ENCODE measurements around the gene TRMT112.
"Not testable (repeated sequence)": the region's sequence is repeated elsewhere in the genome, so short reads cannot be mapped to it uniquely, and the experiment has no call there.

The TRMT112 gene

DNA sequence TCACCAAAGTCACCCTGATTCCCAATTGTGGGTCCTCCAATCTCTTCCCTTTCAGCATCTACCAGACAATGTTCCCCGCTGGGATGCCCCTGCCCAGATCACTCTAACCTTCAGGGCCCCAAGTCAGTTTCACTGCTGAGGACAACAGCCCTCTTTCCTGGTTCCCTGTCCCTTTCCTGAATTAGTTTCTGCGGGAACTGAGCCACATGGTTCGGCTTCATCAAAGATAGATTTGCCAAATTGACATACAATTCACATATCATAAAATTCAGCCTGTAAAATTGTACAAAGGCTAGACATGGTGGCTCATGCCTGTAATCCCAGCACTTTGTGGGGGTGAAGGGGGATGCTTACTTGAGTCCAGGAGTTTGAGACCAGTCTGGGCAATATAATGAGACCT lies 10.6 kb upstream of the TRMT112 start:
- DNase-seq, result no peak

DNA sequence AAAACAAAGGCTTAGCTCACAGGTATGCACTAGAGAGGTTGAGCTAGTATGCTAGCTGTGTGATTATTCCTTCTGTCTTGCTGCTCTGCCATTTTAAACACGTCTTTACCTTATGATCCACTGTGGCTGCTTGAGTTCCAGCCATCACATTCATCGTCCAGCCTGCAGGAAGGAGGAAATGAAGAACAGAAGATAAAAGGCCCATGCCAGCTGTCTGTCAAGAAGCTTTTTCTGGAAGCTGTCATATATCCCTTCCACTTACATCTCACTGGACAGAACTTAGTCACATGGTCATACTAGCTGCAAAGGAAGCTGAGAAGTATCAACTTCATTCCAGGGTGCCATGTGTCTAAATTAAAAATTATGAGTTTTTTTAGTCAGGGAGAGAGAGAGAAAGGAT lies 10.0 kb upstream of the TRMT112 start:
- DNase-seq, result no peak

DNA sequence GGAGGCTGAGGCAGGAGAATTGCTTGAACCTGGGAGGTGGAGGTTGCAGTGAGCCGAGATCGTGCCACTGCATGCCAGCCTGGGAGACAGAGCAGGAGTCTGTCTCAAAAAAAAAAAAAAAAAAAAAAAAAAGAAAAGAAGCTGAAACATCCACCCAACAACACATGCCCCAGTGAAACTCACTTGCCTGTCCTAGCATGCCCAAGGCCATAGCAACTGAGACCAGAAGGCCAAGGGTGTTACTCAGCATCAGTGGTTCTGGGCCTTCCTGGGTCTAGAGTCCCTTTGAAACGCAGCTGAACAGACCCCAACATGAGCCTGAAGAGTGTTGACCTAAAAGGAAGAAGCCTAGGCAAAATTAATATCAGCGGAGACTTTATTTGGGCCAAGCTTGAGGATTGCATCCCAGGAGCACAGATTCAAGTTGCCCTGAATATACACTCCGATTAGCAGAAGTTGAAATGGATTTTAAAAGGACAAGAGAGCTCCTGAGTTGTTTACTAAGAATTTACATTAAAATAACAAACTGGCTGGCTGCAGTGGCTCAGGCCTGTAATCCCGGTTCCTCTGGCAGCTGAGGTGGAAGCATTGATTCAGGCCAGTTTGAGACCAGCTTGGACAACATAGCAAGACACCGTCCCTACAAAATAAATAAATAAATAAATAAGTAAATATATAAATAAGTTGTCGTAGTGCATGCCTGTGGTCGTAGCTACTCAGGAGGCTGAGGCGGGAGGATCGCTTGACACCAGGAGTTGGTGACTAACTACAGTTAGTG lies 7.5 kb upstream of the TRMT112 start:
- no peak for DNase-seq

DNA sequence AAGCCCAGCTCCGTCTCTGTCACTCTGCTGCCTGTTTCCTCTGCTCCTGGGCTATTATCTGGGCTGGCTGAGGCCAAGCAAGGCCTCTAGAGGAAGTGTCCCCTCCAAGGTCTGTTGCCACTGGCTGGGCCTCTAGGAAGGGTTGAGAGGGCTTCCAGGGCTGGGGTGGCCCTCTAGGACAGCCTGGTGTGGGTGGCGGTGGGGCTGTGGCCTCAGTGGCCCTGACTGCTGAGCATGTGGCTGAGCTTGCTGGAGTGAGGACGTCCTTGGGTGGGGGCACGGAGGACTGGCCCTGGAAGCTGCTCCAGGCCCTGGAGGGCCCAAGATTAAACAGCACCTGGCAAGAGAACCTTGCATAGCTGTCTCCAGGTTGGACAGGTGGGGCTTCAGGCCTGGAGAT lies 6.6 kb upstream of the TRMT112 start:
- DNase-seq, result not testable (repeated sequence)

DNA sequence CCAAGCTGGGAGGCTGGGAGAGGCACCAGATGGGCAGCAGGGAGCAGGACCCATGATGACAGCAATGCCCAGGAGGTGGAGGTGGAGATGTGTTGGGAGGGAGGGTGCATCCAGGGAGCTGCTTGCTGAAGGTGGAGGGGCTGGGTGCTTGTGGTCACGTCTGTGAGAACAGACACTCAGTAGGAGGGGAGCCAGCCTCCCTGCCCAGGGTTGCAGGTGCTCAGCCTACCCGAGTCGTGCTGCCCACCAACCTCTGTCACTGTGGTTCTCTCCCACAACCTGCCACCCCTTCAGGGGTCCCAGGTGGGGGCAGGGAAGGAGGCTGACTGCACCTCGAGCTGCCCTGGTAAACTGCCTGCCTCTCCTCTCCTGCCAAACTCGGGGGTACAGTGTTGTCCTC lies 6.0 kb upstream of the TRMT112 start:
- DNase-seq, result no peak

DNA sequence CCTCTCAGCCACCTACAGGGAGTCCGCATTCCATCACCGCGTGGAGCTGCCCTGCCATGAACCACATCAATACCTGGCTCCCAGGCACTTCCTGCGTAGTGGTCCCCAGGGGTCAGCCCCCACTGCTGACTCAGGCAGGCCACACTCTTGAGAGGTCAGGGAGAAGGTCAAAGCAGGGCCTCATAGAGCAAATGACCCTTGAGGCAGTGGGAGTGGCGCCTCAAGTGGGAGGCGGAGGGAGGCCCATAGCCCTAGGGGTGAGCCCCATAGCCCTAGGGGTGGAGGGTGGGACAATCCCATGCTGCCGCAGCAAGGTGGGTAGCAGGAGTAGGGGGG lies 5.5 kb upstream of the TRMT112 start:
- DNase-seq, result no peak

DNA sequence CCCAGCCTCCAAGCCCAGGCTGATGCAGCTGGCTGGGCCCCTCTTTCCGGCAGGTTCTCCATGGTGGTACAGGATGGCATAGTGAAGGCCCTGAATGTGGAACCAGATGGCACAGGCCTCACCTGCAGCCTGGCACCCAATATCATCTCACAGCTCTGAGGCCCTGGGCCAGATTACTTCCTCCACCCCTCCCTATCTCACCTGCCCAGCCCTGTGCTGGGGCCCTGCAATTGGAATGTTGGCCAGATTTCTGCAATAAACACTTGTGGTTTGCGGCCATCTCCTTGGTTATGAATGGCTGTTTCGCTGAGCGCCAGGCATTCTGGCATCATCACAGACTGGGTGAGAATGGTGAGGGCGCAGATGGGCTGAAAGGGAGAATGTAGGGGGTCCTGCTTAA lies 4.2 kb upstream of the TRMT112 start:
- DNase-seq, result no peak

DNA sequence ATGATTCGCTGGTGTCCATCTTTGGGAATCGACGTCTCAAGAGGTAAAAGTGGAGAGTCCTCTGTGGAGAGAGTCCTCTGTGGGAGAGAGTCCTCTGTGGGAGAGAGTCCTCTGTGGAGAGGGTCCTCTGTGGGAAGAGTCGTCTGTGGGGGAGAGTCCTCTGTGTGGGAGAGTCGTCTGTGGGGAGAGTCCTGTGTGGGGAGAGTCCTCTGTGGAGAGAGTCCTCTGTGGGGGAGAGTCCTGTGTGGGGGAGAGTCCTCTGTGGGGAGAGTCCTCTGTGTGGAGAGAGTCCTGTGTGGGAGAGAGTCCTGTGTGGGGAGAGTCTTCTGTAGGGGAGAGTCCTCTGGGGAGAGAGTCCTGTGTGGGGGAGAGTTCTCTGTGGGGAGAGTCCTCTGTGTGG lies 3.7 kb upstream of the TRMT112 start:
- no peak for DNase-seq

DNA sequence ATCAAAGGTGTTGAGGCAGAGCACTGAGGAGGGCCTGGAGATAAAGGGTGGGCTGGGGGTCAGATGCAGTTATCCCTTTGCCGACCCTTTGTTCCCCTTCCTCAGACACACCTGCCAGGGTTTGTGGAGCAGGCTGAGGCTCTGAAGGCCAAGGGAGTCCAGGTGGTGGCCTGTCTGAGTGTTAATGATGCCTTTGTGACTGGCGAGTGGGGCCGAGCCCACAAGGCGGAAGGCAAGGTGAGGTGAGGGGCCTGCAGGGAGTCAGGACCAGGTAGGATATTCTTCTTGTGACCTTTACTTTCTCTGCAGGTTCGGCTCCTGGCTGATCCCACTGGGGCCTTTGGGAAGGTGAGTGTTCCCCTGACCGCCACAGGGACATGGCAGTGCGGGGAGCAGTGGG lies 3.2 kb upstream of the TRMT112 start:
- DNase-seq, result no peak

DNA sequence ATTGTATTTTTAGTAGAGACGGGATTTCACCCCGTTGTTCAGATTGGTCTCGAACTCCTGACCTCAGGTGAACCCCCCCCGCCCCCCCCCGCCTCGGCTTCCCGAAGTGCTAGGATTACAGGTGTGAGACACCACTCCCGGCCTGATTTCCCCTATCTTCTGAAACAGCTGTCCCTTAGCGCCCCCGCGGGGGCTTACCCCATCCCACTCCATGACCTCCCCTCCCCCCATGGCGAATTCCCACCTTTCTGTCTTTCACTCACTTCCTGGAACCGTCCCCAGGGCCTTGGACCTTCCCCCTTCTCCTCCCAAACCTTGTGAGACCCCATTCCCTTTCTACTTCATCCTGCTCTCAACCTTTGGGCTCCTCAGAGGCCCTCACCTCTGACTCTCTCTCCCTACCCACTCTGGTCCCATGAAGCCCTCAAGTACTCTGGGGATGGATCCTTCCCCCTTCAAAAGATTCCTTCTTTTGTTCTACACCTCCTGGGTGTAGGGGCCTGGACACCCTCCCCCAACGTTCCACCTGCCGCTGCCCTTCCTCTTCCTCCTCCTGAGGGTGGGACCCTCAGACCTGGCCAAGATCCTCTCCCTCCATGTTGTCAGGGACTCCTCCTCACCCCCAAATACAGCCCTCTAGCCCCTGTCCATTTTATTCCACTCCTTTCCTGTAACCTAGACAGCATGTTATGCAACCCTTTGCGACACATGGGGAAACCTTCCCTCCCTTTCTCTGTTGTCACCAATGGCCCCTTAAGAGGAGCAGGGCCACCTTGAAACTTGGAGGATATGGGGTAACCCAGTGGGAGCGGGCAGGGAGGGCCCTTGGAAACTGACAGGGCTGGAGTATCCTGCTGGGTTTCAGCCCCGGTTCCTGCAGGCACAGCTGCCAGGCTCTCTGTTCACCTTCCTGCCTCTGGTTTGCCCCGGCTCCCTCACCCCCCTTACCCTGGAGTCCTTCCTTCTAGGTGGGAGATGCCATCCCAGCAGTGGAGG lies 1.7 kb upstream of the TRMT112 start:
- no peak for DNase-seq

DNA sequence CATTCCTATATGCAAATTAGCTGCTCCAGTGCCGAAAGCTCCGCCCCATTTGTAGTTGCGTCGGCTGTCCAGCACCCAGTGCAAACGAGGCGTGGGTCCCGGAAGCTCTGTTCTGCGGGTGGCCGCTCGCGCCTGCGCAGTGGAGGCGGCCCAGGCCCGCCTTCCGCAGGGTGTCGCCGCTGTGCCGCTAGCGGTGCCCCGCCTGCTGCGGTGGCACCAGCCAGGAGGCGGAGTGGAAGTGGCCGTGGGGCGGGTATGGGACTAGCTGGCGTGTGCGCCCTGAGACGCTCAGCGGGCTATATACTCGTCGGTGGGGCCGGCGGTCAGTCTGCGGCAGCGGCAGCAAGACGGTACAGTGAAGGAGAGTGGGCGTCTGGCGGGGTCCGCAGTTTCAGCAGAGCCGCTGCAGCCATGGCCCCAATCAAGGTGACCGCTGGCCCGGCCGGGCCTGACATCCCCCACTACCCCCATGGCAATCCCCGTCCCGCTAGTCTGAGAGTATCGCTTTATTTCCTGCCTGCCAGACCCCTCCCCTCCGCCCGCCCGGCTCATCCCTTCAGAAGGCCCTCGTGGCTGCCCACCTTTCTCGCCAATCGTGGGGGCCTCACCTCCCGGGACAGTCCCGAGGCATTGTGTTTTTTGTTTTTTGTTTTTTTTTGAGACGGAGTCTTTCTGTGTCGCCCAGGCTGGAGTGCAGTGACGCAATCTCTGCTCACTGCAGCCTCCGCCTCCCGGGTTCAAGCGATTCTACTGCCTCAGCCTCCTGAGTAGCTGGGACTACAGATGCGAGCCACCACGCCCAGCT lies 804 bp upstream of the TRMT112 start, which contains the start of gene PRDX5:
TSS of gene PRDX5 (plus strand) at position 161 of the 805 bp plus-strand sequence. CDS start at position 256, 95 bp downstream.
- DNase-seq, result peak; percentile 94

DNA sequence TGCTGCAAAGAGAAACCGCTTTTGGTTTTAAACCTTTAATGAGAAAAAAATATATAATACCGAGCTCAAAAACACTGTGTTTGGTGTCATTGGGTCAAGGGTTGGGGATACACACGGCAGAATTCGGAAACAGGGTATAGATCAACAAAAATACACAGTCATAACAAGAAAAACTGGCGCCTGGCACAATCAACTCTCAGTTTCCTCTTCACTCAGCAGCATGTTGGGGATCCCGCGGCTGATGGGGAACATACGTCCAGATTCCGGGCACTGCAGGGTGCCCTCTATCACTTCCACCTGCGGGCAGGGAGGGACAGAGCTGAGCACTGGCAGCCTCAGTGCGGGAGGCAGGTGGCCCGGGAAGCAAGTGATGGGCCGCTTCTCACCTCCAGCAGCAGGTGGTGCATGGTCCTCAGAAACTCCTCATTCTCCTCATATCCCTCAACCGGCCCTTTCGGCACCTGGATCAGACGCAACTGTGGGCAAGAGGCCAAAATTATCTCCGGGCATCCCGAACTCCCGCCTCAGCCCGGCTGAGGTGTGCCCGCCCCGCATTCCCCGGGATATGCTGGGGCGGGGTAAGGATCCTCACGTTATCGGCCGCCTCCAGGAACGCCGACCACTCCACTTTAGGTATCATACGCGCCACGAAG lies 561 bp downstream of the TRMT112 start:
- peak; percentile 24 for DNase-seq

DNA sequence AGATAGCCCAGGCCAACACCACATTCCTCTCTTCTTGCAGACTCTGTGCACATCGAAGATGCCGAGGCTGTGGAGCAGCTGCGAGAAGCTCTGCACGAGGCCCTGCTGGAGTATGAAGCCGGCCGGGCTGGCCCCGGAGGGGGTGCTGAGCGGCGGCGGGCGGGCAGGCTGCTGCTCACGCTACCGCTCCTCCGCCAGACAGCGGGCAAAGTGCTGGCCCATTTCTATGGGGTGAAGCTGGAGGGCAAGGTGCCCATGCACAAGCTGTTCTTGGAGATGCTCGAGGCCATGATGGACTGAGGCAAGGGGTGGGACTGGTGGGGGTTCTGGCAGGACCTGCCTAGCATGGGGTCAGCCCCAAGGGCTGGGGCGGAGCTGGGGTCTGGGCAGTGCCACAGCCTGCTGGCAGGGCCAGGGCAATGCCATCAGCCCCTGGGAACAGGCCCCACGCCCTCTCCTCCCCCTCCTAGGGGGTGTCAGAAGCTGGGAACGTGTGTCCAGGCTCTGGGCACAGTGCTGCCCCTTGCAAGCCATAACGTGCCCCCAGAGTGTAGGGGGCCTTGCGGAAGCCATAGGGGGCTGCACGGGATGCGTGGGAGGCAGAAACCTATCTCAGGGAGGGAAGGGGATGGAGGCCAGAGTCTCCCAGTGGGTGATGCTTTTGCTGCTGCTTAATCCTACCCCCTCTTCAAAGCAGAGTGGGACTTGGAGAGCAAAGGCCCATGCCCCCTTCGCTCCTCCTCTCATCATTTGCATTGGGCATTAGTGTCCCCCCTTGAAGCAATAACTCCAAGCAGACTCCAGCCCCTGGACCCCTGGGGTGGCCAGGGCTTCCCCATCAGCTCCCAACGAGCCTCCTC lies 1.5 kb downstream of the TRMT112 start:
- DNase-seq, result not testable (repeated sequence)

DNA sequence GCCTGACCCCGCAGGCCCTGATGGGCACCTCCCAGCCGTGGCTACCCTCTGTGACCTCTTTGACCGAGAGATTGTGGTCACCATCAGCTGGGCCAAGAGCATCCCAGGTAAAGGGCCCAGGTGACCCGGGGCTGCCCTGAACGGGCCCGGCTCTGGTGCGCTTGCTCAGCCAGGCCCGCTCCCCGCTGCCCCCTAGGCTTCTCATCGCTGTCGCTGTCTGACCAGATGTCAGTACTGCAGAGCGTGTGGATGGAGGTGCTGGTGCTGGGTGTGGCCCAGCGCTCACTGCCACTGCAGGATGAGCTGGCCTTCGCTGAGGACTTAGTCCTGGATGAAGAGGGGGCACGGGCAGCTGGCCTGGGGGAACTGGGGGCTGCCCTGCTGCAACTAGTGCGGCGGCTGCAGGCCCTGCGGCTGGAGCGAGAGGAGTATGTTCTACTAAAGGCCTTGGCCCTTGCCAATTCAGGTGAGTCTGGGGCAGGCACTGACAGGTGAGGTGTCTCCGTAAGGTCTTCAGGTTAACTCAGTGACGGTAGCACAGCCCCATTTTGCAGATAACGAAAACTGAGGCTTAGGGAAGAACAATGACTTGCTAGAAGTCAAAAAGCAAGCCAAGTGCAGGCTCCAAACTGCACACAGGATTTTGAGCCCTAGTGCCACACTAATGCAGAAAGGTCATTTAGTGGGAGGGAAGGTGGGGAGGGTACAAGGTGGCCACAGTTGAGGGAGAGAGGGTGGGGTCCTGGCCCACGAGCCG lies 2.4 kb downstream of the TRMT112 start:
- DNase-seq, result no peak

DNA sequence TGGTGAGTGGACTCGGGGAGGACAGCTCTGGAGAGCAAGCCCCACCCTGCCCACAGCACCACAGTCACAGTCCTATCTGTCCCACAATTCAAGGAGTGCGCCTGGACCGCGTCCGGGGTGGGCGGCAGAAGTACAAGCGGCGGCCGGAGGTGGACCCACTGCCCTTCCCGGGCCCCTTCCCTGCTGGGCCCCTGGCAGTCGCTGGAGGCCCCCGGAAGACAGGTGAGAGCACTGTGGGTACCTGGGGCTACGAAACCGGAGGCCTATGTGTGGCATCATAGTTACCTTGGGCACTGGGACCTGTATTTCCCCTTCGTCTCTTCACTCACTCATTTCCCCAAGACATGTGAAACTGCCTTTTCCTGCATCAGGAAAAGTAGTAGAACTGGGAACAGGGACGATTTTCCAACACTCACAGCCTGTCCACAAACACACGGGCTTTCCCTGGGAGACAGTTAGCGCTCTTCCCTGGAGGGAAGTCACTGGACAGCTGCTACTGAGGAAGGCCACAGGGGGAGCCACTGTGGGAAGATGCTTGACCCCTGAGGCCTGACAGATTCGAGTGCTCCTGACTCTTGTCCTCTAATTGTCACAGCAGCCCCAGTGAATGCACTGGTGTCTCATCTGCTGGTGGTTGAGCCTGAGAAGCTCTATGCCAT lies 3.1 kb downstream of the TRMT112 start:
- no peak for DNase-seq

DNA sequence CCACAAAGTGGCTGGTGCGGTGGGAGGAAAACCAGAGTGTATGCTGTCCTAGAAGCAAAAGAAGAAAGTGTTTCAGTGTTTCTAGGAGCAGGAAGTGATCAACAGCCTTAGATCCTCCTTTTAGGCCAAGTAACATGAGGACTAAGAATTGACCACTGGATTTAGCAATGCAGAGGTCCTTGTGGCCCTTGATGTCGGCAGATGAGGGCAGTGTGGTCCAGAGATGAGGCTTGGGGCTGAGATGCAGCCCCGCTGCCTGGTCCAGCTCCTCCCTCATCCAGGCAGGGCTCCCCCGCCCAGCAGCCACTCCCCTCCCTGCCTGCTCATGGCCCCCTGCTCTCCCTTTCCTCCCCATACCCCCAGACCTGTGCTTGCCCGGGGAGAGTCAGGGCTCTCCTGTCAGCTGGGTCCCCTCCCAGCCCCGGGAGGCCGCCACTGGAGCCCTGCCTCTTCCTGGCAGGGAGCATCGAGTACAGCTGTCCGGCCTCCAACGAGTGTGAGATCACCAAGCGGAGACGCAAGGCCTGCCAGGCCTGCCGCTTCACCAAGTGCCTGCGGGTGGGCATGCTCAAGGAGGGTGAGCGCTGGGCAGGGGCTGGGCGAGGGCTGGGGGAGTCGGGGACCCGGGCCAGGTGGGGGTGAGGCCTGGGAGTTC lies 3.7 kb downstream of the TRMT112 start:
- no peak for DNase-seq

DNA sequence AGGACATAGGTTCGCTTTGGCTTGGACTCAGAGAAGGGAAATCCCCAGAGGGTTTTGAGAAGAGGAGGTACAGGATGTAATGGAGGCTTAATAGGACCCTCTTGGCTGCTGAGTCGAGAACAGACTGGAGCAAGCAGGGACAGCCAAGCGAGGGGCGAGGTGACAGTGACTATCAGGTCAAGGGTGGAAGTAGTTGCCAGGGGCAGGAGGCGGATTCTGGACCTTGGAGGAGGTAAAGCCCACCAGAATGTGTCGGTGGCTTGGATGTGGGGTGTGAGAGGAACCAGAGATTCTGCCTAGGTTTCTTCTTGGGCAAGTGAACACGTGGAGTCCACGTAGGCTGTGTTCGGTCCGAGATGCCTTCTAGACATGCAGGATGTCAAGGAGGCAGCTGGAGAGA lies 4.4 kb downstream of the TRMT112 start:
- DNase-seq, result no peak

DNA sequence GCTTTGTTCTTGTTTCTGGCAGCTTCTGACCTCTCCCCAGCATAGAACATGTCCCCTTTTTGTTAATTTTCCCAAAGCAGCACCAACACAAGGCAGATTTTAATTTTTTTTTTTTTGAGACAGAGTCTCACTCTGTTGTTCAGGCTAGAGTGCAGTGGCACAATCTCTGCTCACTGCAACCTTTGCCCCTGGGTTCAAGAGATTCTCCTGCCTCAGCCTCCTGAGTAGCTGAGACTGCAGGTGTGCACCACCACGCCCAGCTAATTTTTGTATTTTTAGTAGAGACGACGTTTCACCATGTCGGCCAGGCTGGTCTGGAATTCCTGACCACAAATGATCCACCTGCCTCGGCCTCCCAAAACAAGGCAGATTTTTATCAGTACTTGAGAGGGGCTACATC lies 9.6 kb downstream of the TRMT112 start:
- DNase-seq, result not testable (repeated sequence)

DNA sequence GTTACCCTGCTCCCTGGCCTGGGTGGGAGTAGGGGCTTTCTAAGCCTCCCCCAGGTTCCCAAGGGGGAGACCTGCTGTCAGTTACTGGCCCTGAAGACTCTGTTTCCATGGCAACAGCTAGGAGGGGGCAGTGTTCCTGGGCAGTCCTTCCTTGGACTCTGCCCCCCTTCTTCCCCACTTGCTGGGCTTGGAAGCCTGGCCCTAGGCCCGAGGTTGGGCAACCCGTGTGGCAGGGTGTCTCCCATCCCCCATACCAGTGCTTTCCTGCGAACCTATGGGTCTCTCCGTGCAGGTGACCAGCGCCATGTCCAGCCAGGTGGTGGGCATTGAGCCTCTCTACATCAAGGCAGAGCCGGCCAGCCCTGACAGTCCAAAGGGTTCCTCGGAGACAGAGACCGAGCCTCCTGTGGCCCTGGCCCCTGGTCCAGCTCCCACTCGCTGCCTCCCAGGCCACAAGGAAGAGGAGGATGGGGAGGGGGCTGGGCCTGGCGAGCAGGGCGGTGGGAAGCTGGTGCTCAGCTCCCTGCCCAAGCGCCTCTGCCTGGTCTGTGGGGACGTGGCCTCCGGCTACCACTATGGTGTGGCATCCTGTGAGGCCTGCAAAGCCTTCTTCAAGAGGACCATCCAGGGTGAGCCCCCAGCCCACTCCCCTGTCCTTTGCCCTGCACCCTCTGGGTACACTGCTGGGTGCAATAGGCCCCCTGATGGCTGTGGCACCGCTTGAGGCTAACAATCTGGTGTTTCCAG lies 10.3 kb downstream of the TRMT112 start:
- DNase-seq, result no peak

Data from stimulated activated naive CD4-positive, alpha-beta T cell treated with Interleukin-2 at 50 U/mL for 16 hours (primary cell).